HG02588 (cell line): ENCODE measurements around the gene MYH4.

Experiments
- ATAC-seq: cut with Tn5 transposase; IDR thresholded peaks from one replicate; pipeline ENCODE4 v1.9.1; 2021; ENCODE audit warnings: mild to moderate bottlenecking, moderate library complexity; ENCODE audit not compliant: unreplicated experiment

The MYH4 gene

GRCh38 chr17:10421900-10422542, 47.3 kb downstream of the MYH4 start, which contains the start of gene MYH8:
MYH8 (minus strand) TSS chr17:10421950; CDS start chr17:10420227, 1,723 bp downstream.
- no peak for ATAC-seq

GRCh38 chr17:10421211-10421610, 48.1 kb downstream of the MYH4 start:
- no peak for ATAC-seq

- no peak for ATAC-seq
These were observed 48.5 kb downstream of the MYH4 start for GRCh38 chr17:10420811-10421210.

- no peak for ATAC-seq
These were observed 51.9 kb downstream of the MYH4 start for GRCh38 chr17:10417431-10417830.

- ATAC-seq: no peak
These were observed 54.2 kb downstream of the MYH4 start for GRCh38 chr17:10415161-10415560.

GRCh38 chr17:10403589-10403988, 65.8 kb downstream of the MYH4 start:
- ATAC-seq: no peak

GRCh38 chr17:10398352-10398751, 71.0 kb downstream of the MYH4 start:
- ATAC-seq: no peak

- no peak for ATAC-seq
These were observed 72.7 kb downstream of the MYH4 start for GRCh38 chr17:10396524-10397163.

- no peak for ATAC-seq
These were observed 75.0 kb downstream of the MYH4 start for GRCh38 chr17:10394201-10394887.
